Chondrocyte (in vitro differentiated cells): ENCODE measurements around the gene RPL19. TPM values are rescaled to one million over a fixed set of nuclear protein-coding genes. Genes with fewer than 3 reads are reported as not detected.

ENCODE experiments used
- DNase-seq: peaks from one replicate; pipeline ENCODE4 v3.0.0; 2021; ENCODE audit warnings: mixed read lengths, low spot score
- H3K27ac Mint-ChIP-seq: one replicate; pipeline ENCODE4 v1.8.0; 2021; ENCODE audit warnings: mild to moderate bottlenecking, moderate library complexity, mixed read lengths; ENCODE audit not compliant: unreplicated experiment
- H3K27me3 Mint-ChIP-seq: 2 replicates; pipeline ENCODE4 v1.8.0; 2021; ENCODE audit warnings: low read depth, mixed read lengths
- H3K36me3 Mint-ChIP-seq: 2 replicates; pipeline ENCODE4 v1.8.0; 2021; ENCODE audit warnings: low read depth, mixed read lengths
- H3K4me1 Mint-ChIP-seq: 2 replicates; pipeline ENCODE4 v1.8.0; 2021; ENCODE audit warnings: low read depth, mild to moderate bottlenecking, mixed read lengths
- H3K4me3 Mint-ChIP-seq: one replicate; pipeline ENCODE4 v1.8.0; 2021; ENCODE audit warnings: mild to moderate bottlenecking, moderate library complexity, mixed read lengths; ENCODE audit not compliant: unreplicated experiment
- H3K9me3 Mint-ChIP-seq: 2 replicates; pipeline ENCODE4 v1.8.0; 2021; ENCODE audit warnings: low read depth, mixed read lengths
- total RNA-seq: library from RNA; stranded (reverse); gene quantifications from 3 replicates; pipeline ENCODE4 v1.2.1, GENCODE V29; 2021
- TF ChIP-seq, protein P1 (sequence below): fragments of 200-600 bp; sonication (generic); IDR thresholded peaks from 2 replicates; pipeline ENCODE4 v1.5.0; 2021; ENCODE audit warnings: antibody characterized with exemption, mild to moderate bottlenecking, moderate library complexity

The RPL19 gene
- total RNA-seq, 1 donor from 2014 or later, result 1,035 TPM

DNA sequence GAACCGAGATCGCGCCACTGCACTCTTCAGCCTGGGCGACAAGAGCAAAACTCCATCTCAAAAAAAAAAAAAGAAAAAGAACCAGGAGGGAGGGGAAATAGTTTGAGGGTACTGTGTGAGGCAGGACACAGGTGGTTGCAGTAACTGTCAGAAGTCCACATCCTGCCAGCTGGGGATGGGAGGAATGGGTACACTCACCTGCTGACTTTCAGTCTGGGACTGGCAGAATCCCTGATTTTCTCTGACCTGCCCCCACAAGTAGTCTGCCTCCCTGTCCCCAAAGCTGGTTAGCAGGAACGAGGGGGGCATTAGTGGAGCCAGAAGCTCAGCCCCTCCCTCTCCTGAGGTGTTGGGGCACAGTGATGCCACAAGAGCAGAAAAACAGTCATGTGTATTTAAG lies 27.0 kb upstream of the RPL19 start:
- DNase-seq, result no peak
- Mint-ChIP-seq H3K9me3 (peaks cover 3% of the 10 kb centered on the region), H3K27ac (no peak overlapping the region), H3K27me3 (no peaks in the 10 kb centered on the region), H3K4me1 (no peaks in the 10 kb centered on the region), H3K4me3 (no peak overlapping the region), H3K36me3 (peaks cover 23% of the 10 kb centered on the region)
- TF ChIP-seq, protein P1, sequence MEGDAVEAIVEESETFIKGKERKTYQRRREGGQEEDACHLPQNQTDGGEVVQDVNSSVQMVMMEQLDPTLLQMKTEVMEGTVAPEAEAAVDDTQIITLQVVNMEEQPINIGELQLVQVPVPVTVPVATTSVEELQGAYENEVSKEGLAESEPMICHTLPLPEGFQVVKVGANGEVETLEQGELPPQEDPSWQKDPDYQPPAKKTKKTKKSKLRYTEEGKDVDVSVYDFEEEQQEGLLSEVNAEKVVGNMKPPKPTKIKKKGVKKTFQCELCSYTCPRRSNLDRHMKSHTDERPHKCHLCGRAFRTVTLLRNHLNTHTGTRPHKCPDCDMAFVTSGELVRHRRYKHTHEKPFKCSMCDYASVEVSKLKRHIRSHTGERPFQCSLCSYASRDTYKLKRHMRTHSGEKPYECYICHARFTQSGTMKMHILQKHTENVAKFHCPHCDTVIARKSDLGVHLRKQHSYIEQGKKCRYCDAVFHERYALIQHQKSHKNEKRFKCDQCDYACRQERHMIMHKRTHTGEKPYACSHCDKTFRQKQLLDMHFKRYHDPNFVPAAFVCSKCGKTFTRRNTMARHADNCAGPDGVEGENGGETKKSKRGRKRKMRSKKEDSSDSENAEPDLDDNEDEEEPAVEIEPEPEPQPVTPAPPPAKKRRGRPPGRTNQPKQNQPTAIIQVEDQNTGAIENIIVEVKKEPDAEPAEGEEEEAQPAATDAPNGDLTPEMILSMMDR, result no peak

DNA sequence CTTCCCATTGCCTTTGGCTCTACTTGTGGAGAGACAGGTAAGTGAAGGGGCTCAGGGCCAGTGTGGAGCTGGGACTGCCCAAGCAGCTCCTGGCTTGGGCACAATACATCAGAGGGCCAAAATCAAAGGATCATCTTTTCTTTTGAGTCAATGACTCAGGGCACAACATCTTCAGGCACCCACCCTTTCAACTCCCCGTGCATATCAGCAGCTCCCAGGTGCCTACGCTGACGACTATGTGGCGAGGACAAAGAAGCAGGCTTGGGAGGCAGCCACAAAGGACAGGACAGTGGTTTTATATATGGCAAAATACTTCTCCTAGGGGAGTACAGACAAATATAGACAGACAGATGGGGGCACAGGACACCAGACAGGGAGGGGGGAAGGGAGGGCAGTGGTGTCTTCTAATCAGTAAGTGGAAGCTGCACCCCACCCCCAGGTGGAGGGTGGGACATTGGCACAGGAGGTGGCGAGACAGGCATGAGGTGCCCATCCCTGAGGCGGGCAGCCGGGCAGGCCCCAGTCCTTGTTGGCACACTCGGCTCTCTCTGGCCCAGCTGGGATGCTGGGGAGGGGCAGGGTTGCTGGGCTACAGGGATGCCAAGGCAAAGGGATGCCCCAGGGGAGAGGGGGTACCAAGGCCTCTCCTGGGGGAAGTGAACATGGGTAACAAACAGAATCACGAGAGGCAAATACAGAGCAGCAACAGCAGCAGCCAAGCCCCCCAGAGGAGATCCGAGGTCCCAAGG lies 26.4 kb upstream of the RPL19 start:
- Mint-ChIP-seq H3K4me3 (no peak overlapping the region), H3K4me1 (peaks cover 4% of the 10 kb centered on the region), H3K27me3 (no peaks in the 10 kb centered on the region), H3K27ac (no peak overlapping the region), H3K36me3 (peaks cover 25% of the 10 kb centered on the region), H3K9me3 (peaks cover 3% of the 10 kb centered on the region)
- TF ChIP-seq, protein P1, result no peak
- DNase-seq, result no peak

DNA sequence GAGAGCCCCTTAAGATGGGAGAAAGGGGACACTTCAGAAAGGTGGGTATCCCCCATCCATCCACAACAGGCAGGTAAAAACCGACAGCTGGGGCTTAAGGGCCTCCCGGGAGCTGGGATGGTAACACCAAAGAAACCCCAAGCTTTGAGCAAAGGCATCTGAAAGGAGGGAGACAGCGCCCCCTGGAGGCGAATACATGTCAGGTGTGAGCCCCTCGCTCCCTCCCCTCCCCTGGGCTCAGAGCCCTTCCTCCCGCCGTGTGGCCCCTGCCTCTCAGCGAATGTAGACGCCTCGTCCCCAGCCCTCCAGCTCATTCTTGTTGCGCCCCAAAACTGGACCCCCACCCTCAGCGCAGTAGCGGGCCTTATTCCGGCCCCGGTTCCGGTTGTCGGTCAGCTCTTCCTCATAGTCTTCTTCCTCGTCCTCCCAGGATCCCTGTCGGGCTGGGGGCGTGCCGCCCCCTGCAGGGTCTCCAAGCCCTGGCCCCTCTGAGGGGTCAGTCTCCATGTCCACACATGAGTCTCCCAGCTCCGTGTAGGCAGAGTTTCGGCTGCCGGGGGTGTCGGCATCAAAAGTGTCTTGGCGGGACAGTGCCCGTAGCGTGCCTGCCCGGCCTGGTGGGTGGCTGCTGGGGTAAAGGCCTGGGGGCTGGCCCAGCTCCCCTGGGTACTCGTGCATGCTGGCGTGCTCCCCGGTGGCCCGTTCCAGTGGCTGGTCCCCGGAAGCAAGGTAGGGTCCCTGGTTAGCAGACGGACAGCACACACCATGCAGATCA lies 25.0 kb upstream of the RPL19 start:
- peaks cover 5% of the 10 kb centered on the region for H3K4me1 Mint-ChIP-seq
- no peaks in the 10 kb centered on the region for H3K27me3 Mint-ChIP-seq
- H3K9me3 Mint-ChIP-seq, result no peaks in the 10 kb centered on the region
- TF ChIP-seq, protein P1, result peak; percentile 89
- peak overlapping the region; percentile 57 for H3K27ac Mint-ChIP-seq
- no peak overlapping the region for H3K4me3 Mint-ChIP-seq
- DNase-seq, result no peak
- peaks cover 28% of the 10 kb centered on the region for H3K36me3 Mint-ChIP-seq

DNA sequence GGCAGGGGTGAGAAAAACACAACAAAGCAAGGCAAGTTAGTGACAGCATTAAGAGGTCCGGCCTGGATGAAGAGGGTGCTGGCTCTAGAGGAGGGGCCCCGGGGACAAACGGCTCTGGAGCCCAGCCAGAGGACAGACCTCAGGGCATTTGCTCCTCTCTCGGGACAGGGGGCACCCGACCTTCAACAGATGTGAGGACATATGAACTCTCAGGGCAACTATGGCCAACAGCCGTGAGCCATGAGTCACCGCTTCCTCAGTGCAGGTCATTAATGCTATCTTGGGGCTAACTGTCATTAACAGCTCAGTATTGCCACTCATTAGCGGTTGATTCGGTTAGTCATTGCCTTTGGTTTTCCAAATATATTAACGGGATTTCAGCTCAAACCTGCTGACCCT lies 24.4 kb upstream of the RPL19 start:
- no peak for DNase-seq
- H3K36me3 Mint-ChIP-seq, result peaks cover 28% of the 10 kb centered on the region

DNA sequence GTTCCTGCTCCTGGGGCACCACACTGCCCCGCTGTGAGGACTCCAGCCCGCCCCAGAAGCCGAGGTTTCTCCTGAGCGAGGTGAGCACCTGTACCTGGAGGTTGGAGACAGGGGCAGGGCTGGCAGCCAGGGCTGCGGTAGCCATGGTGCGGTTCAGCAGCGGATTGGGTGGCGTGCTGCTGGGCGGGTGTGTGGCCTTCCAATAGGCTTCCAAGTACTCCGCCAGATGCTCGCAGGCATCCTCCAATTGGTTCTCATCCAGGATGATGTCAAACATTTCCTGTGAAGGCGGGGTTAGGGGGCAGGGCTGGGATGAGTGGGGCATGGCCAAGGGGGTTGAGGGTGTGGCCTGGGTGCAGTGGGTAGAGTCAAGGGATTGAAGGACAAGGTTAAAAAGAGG lies 22.8 kb upstream of the RPL19 start:
- Mint-ChIP-seq H3K4me3 (no peak overlapping the region), H3K4me1 (peaks cover 5% of the 10 kb centered on the region), H3K9me3 (no peaks in the 10 kb centered on the region), H3K27me3 (no peaks in the 10 kb centered on the region), H3K27ac (no peak overlapping the region), H3K36me3 (peaks cover 30% of the 10 kb centered on the region)
- TF ChIP-seq, protein P1, result no peak
- no peak for DNase-seq

More for the DNA sequence above, 24.4 kb upstream of the RPL19 start:
- no peak overlapping the region for H3K4me3 Mint-ChIP-seq
- no peak overlapping the region for H3K27ac Mint-ChIP-seq
- TF ChIP-seq, protein P1, result no peak
- H3K27me3 Mint-ChIP-seq, result no peaks in the 10 kb centered on the region
- H3K4me1 Mint-ChIP-seq, result peaks cover 5% of the 10 kb centered on the region
- no peaks in the 10 kb centered on the region for H3K9me3 Mint-ChIP-seq
